H4 (cell line): ENCODE measurements around the gene PLCB4. TPM values are rescaled to one million over a fixed set of nuclear protein-coding genes. Genes with fewer than 3 reads are reported as not detected.

Experiments
- DNase-seq: peaks from one replicate; pipeline ENCODE4 v3.0.0-alpha.2; 2015; ENCODE audit warnings: low spot score
- total RNA-seq: library from RNA; depleted of rRNA; stranded (reverse); fragments of >200 nt; shearing (Covaris generic); gene quantifications from 2 replicates; pipeline ENCODE4 v1.2.3, GENCODE V29; 2014

Gene PLCB4
- total RNA-seq, 1 experiment from 2014 or later = 5.9 TPM

GRCh38 chr20:9321007-9321406 lies 252.1 kb downstream of the PLCB4 start:
- DNase-seq = no peak

GRCh38 chr20:9322661-9323060 lies 253.8 kb downstream of the PLCB4 start:
- DNase-seq = no peak

GRCh38 chr20:9323622-9324021 lies 254.7 kb downstream of the PLCB4 start:
- DNase-seq = no peak

GRCh38 chr20:9329355-9330101 lies 260.6 kb downstream of the PLCB4 start:
- no peak for DNase-seq

- no peak for DNase-seq
These were observed 261.3 kb downstream of the PLCB4 start for GRCh38 chr20:9330151-9330550.

GRCh38 chr20:9331707-9332435 lies 263.0 kb downstream of the PLCB4 start:
- no peak for DNase-seq

- DNase-seq = no peak
These were observed 264.0 kb downstream of the PLCB4 start for GRCh38 chr20:9332791-9333479.

GRCh38 chr20:9334866-9335265 lies 266.0 kb downstream of the PLCB4 start:
- DNase-seq = no peak

- no peak for DNase-seq
These were observed 269.2 kb downstream of the PLCB4 start for GRCh38 chr20:9338101-9338500.

GRCh38 chr20:9339708-9340107 lies 270.8 kb downstream of the PLCB4 start:
- DNase-seq = no peak

GRCh38 chr20:9342651-9343050 lies 273.8 kb downstream of the PLCB4 start:
- no peak for DNase-seq

- DNase-seq = peak; percentile 36
These were observed 275.4 kb downstream of the PLCB4 start for GRCh38 chr20:9344083-9344920.

- DNase-seq = no peak
These were observed 279.4 kb downstream of the PLCB4 start for GRCh38 chr20:9348316-9348715.

- no peak for DNase-seq
These were observed 279.9 kb downstream of the PLCB4 start for GRCh38 chr20:9348747-9349146.

GRCh38 chr20:9349249-9349648 lies 280.4 kb downstream of the PLCB4 start:
- DNase-seq = no peak

GRCh38 chr20:9352739-9353138 lies 283.9 kb downstream of the PLCB4 start:
- DNase-seq = no peak

GRCh38 chr20:9353180-9353915 lies 284.5 kb downstream of the PLCB4 start:
- DNase-seq = no peak

GRCh38 chr20:9353916-9354276 lies 285.0 kb downstream of the PLCB4 start:
- no peak for DNase-seq

GRCh38 chr20:9354579-9354978 lies 285.7 kb downstream of the PLCB4 start:
- no peak for DNase-seq

GRCh38 chr20:9358001-9358400 lies 289.1 kb downstream of the PLCB4 start:
- DNase-seq = no peak
